ENCODE results near the gene MAPKAPK3.

Gene MAPKAPK3

DNA sequence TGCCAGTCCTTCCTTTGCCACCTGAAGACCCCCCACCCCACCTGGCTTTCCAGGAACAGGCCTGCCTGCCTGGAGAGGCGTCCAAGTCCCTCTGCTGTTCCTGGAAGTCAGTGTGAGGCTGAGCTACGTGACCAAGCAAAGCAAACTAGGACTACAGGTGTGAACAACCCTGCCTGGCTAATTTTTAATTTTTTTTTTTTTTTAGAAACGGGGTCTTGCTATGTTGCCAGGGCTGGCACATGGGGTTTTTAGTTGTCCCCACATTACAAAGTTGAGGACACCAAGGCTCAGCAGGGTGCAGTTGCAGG lies 30.2 kb upstream of the MAPKAPK3 start:
- Histone ChIP-seq H3K4me1 (ENCODE audit: control extremely low read depth in 1 of 4, control insufficient read depth in 4 of 4, insufficient read depth in 4 of 4, low read length in 3 of 4) (peaks cover 0 to 36% (median 33%) of the 10 kb centered on the region in 4 experiments), H3K36me3 (ENCODE audit: control insufficient read depth in 4 of 4, insufficient read depth in 4 of 4, low read length in 3 of 4) (peaks cover 0 to 25% (median 16%) of the 10 kb centered on the region in 4 experiments), H3K9me3 (ENCODE audit: control extremely low read depth in 1 of 5, control insufficient read depth in 4 of 5, insufficient read depth in 2 of 5, low read depth in 1 of 5, low read length in 4 of 5) (no peaks in the 10 kb centered on the region), H3K27ac (ENCODE audit: insufficient read depth in 1 of 2, low read depth in 1 of 2, low read length in 2 of 2, poor library complexity in 1 of 2, severe bottlenecking in 2 of 2) (no peak overlapping the region), H3K4me3 (ENCODE audit: control insufficient read depth in 1 of 7, extremely low read depth in 1 of 7, insufficient read depth in 4 of 7, low read depth in 2 of 7, low read length in 6 of 7) (no peak overlapping the region), H3K27me3 (replicated peaks in 2 of 5; ENCODE audit: control insufficient read depth in 4 of 5, insufficient read depth in 5 of 5, low read length in 4 of 5) (no peaks in the 10 kb centered on the region)
- WGBS (ENCODE audit: insufficient coverage): 97% methylated on average over 3 of the region's 3 CpGs
- CTCF ChIA-PET: interaction anchor here (0.5 to 11.1 kb wide), 3 partner anchors 14 to 83 kb away, joined by 3 to 449 read pairs (median 204); partner anchors contain the start of genes C3orf18, CISH, HEMK1 and MAPKAPK3
- POLR2A ChIA-PET: interaction anchor here (1.6 kb wide), 1 partner anchor 11 kb away, joined by 5 read pairs; no protein-coding TSS in a partner anchor
- DNase-seq: no peak

DNA sequence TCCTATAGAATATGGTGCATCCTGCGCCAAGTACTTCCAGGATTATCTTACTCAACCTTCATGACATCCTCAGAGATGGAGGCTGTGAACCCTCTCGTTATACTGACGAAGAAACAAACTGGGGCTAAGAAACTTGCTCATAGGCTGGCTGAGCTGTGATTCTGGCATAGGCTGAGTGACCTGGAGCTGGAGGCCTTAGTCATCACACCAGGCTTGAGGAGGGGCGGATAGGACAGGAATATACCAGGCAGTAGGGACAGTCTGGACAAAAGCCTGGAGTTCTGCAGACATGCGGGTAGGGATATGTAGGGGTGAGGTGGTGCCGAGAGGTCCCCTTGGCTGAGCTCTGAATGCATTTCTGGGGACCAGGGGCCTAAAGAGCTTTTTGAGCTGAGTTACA lies 29.6 kb upstream of the MAPKAPK3 start:
- 97% methylated on average over 6 of the region's 6 CpGs for WGBS (ENCODE audit: insufficient coverage)
- Histone ChIP-seq H3K27ac (ENCODE audit: insufficient read depth in 1 of 2, low read depth in 1 of 2, low read length in 2 of 2, poor library complexity in 1 of 2, severe bottlenecking in 2 of 2) (no peak overlapping the region), H3K4me3 (ENCODE audit: control insufficient read depth in 1 of 7, extremely low read depth in 1 of 7, insufficient read depth in 4 of 7, low read depth in 2 of 7, low read length in 6 of 7) (no peak overlapping the region), H3K36me3 (ENCODE audit: control insufficient read depth in 4 of 4, insufficient read depth in 4 of 4, low read length in 3 of 4) (peaks cover 0 to 19% (median 12%) of the 10 kb centered on the region in 4 experiments), H3K4me1 (ENCODE audit: control extremely low read depth in 1 of 4, control insufficient read depth in 4 of 4, insufficient read depth in 4 of 4, low read length in 3 of 4) (peaks cover 3 to 42% (median 38%) of the 10 kb centered on the region in 4 experiments), H3K27me3 (replicated peaks in 2 of 5; ENCODE audit: control insufficient read depth in 4 of 5, insufficient read depth in 5 of 5, low read length in 4 of 5) (no peaks in the 10 kb centered on the region), H3K9me3 (ENCODE audit: control extremely low read depth in 1 of 5, control insufficient read depth in 4 of 5, insufficient read depth in 2 of 5, low read depth in 1 of 5, low read length in 4 of 5) (no peaks in the 10 kb centered on the region)
- CTCF ChIA-PET: interaction anchor here (10.4 to 11.1 kb wide), 2 partner anchors 14 to 20 kb away, joined by 204 to 449 read pairs; partner anchors contain the start of genes C3orf18, CISH, HEMK1 and MAPKAPK3
- DNase-seq: no peak
- POLR2A ChIA-PET: interaction anchor here (1.6 kb wide), 1 partner anchor 12 kb away, joined by 5 read pairs; no protein-coding TSS in a partner anchor

DNA sequence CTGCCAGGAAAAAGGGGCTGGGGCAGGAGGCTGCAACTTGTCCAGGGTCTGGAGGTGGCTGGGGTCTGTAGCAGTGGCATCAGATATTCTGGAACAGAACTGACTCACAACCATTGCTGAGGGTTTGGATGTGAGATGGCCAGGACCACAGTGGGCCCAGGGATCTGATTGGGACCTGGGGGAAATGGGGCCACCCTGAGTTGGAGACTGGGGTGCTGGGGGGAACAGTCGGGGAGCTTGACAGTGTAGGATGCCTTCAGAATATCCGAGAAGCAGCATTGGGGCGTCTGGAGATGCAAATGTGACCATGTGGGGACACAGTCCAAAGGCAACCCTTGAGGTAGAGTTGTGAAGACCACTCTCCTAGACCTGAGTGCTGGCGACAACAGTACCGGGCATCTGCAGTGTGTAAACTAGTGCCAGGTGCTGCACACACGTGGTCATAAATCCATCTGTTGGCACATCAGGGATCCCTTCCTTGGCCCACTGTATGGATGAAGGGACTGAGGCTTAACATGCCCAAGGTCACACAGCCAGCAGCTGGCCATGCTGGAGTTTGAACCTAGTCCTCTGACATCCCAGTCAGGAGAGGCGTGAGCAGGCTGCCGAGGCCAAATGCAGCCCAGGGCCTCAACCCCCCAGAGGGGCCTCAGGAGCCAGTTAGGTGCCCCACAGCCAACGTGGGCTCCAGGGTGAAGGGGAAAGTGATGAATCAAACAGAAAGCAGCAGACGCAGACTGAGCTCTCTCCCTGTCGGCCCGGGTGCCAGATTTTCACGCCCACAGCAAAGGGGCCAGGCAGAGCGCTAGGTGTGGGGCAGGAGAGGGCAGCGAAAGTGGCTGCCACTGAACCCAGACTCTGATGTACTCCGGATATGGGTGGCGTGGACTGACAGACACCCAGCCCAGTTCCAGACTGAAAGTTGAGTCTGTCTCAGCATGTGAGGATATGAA lies 28.9 kb upstream of the MAPKAPK3 start:
- Histone ChIP-seq H3K27me3 (replicated peaks in 2 of 5; ENCODE audit: control insufficient read depth in 4 of 5, insufficient read depth in 5 of 5, low read length in 4 of 5) (no peaks in the 10 kb centered on the region), H3K4me3 (ENCODE audit: control insufficient read depth in 1 of 7, extremely low read depth in 1 of 7, insufficient read depth in 4 of 7, low read depth in 2 of 7, low read length in 6 of 7) (no peak overlapping the region), H3K36me3 (ENCODE audit: control insufficient read depth in 4 of 4, insufficient read depth in 4 of 4, low read length in 3 of 4) (peaks cover 0 to 13% (median 6%) of the 10 kb centered on the region in 4 experiments), H3K9me3 (ENCODE audit: control extremely low read depth in 1 of 5, control insufficient read depth in 4 of 5, insufficient read depth in 2 of 5, low read depth in 1 of 5, low read length in 4 of 5) (no peaks in the 10 kb centered on the region), H3K4me1 (ENCODE audit: control extremely low read depth in 1 of 4, control insufficient read depth in 4 of 4, insufficient read depth in 4 of 4, low read length in 3 of 4) (peaks cover 3 to 49% (median 45%) of the 10 kb centered on the region in 4 experiments), H3K27ac (ENCODE audit: insufficient read depth in 1 of 2, low read depth in 1 of 2, low read length in 2 of 2, poor library complexity in 1 of 2, severe bottlenecking in 2 of 2) (no peak overlapping the region)
- DNase-seq: peak in 2 of 3 donors; percentile 30 to 46
- CTCF ChIA-PET: interaction anchor here (1.2 to 11.1 kb wide), 4 partner anchors 15 to 39 kb away, joined by 3 to 449 read pairs (median 104); partner anchors contain the start of genes C3orf18, CISH, HEMK1 and MAPKAPK3
- 56% methylated on average over 17 of the region's 17 CpGs for WGBS (ENCODE audit: insufficient coverage)
- POLR2A ChIA-PET: interaction anchor here (0.9 to 1.1 kb wide), 2 partner anchors 14 to 22 kb away, joined by 3 to 4 read pairs; no protein-coding TSS in a partner anchor

DNA sequence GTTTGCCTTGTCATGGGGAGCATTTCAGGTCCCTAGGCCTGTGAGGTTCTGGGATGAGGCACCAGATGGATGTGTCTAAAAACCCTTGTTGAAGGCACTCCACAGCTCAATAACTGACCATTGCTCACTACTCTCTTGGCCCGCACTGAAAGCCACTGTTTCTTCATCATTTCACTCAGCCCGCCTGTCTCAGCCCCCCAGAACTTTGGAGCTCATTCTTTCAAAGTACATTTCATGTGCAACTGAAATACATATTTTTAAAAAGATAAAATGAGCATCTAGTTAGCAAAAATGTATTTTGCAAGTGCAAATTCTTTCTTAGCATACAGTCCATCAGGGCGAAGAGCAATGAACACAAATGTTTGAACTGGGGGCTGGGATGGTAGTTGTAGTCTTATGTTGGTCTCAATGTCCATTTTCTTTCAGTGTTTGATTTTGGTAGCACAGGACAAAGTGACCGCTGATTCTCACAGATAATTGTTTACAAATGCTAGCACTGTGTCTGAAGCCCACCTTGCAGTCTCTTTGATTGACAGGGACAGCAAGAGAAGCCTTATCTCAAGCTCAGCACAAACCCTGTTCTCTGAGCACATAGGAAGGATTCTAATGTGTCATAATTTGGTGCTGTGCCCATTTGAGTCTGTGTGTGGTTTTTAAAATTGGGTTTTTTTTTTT lies 28.1 kb upstream of the MAPKAPK3 start:
- no peaks in the 10 kb centered on the region for H3K27me3 ChIP-seq (replicated peaks in 2 of 5; ENCODE audit: control insufficient read depth in 4 of 5, insufficient read depth in 5 of 5, low read length in 4 of 5)
- no peaks in the 10 kb centered on the region for H3K9me3 ChIP-seq (ENCODE audit: control extremely low read depth in 1 of 5, control insufficient read depth in 4 of 5, insufficient read depth in 2 of 5, low read depth in 1 of 5, low read length in 4 of 5)
- peaks cover 3 to 57% (median 53%) of the 10 kb centered on the region in 4 experiments for H3K4me1 ChIP-seq (ENCODE audit: control extremely low read depth in 1 of 4, control insufficient read depth in 4 of 4, insufficient read depth in 4 of 4, low read length in 3 of 4)
- WGBS (ENCODE audit: insufficient coverage): 100% methylated on average over 3 of the region's 4 CpGs
- peaks cover 0 to 10% (median 5%) of the 10 kb centered on the region in 4 experiments for H3K36me3 ChIP-seq (ENCODE audit: control insufficient read depth in 4 of 4, insufficient read depth in 4 of 4, low read length in 3 of 4)
- H3K27ac ChIP-seq (ENCODE audit: insufficient read depth in 1 of 2, low read depth in 1 of 2, low read length in 2 of 2, poor library complexity in 1 of 2, severe bottlenecking in 2 of 2): peak overlapping the region in 1 of 2 experiments; percentile 20
- H3K4me3 ChIP-seq (ENCODE audit: control insufficient read depth in 1 of 7, extremely low read depth in 1 of 7, insufficient read depth in 4 of 7, low read depth in 2 of 7, low read length in 6 of 7): no peak overlapping the region
- ChIA-PET CTCF (interaction anchor here (1.2 to 11.1 kb wide), 6 partner anchors 8 to 71 kb away, joined by 3 to 449 read pairs (median 4); partner anchors contain the start of genes C3orf18, CISH, HEMK1 and MAPKAPK3), POLR2A (interaction anchor here (0.9 to 1.1 kb wide), 3 partner anchors 14 to 21 kb away, joined by 3 to 4 read pairs (median 3); no protein-coding TSS in a partner anchor)
- peak in 1 of 3 donors; percentile 53 for DNase-seq

DNA sequence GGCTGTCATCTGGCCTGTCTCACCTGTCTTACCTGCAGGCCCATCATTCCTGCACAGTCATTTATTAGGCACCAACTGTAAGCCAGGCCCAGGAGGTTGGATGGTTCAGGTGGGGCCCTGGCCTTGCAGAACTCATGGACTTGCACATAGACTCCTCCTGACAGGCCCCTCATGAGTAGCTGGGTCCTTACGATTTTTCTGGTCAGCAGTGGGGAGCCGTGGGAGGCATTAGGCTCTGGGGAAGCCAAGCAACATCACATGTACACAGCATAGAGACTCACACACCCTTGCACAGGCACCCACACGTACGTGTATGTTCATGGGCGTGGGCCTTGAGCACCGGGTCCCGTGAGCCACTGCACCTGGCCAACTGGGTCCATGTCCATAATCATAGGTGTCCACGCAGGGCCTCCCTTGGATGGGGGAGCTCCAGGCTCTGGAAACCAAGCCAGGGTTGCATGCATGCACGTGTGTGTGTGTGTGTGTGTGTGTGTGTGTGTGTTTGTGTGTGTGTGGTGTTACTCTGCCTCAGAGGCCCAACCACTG lies 25.7 kb upstream of the MAPKAPK3 start:
- peak in 1 of 3 donors; percentile 22 for DNase-seq
- ChIA-PET POLR2A (interaction anchor here (1.3 to 5.4 kb wide), 2 partner anchors 13 to 19 kb away, joined by 7 to 42 read pairs; partner anchors contain the start of gene CISH), CTCF (interaction anchor here (1.3 to 11.1 kb wide), 5 partner anchors 10 to 44 kb away, joined by 4 to 449 read pairs (median 11); partner anchors contain the start of genes C3orf18, CISH, HEMK1 and MAPKAPK3)
- Histone ChIP-seq H3K9me3 (ENCODE audit: control extremely low read depth in 1 of 5, control insufficient read depth in 4 of 5, insufficient read depth in 2 of 5, low read depth in 1 of 5, low read length in 4 of 5) (no peaks in the 10 kb centered on the region), H3K4me3 (ENCODE audit: control insufficient read depth in 1 of 7, extremely low read depth in 1 of 7, insufficient read depth in 4 of 7, low read depth in 2 of 7, low read length in 6 of 7) (peak overlapping the region in 3 of 7 experiments; percentile 47 to 67 (median 53)), H3K27me3 (replicated peaks in 2 of 5; ENCODE audit: control insufficient read depth in 4 of 5, insufficient read depth in 5 of 5, low read length in 4 of 5) (no peaks in the 10 kb centered on the region), H3K36me3 (ENCODE audit: control insufficient read depth in 4 of 4, insufficient read depth in 4 of 4, low read length in 3 of 4) (peaks cover 0 to 3% (median 0%) of the 10 kb centered on the region in 4 experiments), H3K27ac (ENCODE audit: insufficient read depth in 1 of 2, low read depth in 1 of 2, low read length in 2 of 2, poor library complexity in 1 of 2, severe bottlenecking in 2 of 2) (peak overlapping the region; percentile 62 to 89), H3K4me1 (ENCODE audit: control extremely low read depth in 1 of 4, control insufficient read depth in 4 of 4, insufficient read depth in 4 of 4, low read length in 3 of 4) (peaks cover 3 to 81% (median 61%) of the 10 kb centered on the region in 4 experiments)
- 64% methylated on average over 6 of the region's 9 CpGs for WGBS (ENCODE audit: insufficient coverage)

DNA sequence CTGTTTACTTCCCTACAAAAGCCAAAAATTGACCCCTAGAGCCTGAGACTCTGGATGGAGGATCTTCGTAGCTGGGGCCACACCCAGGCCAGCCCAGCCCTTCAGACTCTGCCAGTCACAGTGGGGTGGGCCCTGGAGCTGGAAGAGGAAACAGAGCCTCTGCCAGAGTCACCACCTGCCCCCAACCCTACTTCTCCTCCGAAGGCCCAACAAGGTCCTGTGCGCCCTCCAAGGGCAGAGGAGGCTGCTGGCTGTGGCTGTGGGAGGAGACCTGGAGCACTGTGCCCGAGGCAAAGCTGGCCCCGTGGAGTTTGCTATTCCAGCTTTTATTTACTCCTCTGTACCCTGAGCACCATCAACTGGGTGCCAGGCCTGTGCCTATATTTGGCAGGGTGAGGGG lies 24.4 kb upstream of the MAPKAPK3 start:
- Histone ChIP-seq H3K27ac (ENCODE audit: insufficient read depth in 1 of 2, low read depth in 1 of 2, low read length in 2 of 2, poor library complexity in 1 of 2, severe bottlenecking in 2 of 2) (peak overlapping the region; percentile 23 to 63), H3K27me3 (replicated peaks in 2 of 5; ENCODE audit: control insufficient read depth in 4 of 5, insufficient read depth in 5 of 5, low read length in 4 of 5) (no peaks in the 10 kb centered on the region), H3K4me3 (ENCODE audit: control insufficient read depth in 1 of 7, extremely low read depth in 1 of 7, insufficient read depth in 4 of 7, low read depth in 2 of 7, low read length in 6 of 7) (no peak overlapping the region), H3K9me3 (ENCODE audit: control extremely low read depth in 1 of 5, control insufficient read depth in 4 of 5, insufficient read depth in 2 of 5, low read depth in 1 of 5, low read length in 4 of 5) (no peaks in the 10 kb centered on the region), H3K4me1 (ENCODE audit: control extremely low read depth in 1 of 4, control insufficient read depth in 4 of 4, insufficient read depth in 4 of 4, low read length in 3 of 4) (peaks cover 3 to 78% (median 61%) of the 10 kb centered on the region in 4 experiments), H3K36me3 (ENCODE audit: control insufficient read depth in 4 of 4, insufficient read depth in 4 of 4, low read length in 3 of 4) (no peaks in the 10 kb centered on the region)
- ChIA-PET POLR2A (interaction anchor here (0.6 to 5.4 kb wide), 4 partner anchors 10 to 27 kb away, joined by 4 to 42 read pairs (median 4); partner anchors contain the start of gene CISH), CTCF (interaction anchor here (1.9 to 11.1 kb wide), 3 partner anchors 15 to 42 kb away, joined by 4 to 449 read pairs (median 204); partner anchors contain the start of genes C3orf18, CISH, HEMK1 and MAPKAPK3)
- WGBS (ENCODE audit: insufficient coverage): 17% methylated on average over 2 of the region's 5 CpGs
- DNase-seq: peak in 2 of 3 donors; percentile 64 to 72

All from common myeloid progenitor, CD34-positive (primary cell).